ENCODE data around the gene BRSK2.

- TF ChIP-seq POLR2A (IDR thresholded peaks at IDR 0.05) (no peak), CTCF (IDR thresholded peaks at IDR 0.05) (no peak)
Measured at GRCh38 chr11:1446623-1447022, 56.9 kb downstream of the BRSK2 start.

Measured in Peyer's patch (tissue), 4 donors.